ENCODE data around the gene TOMT. TPM values are rescaled to one million over a fixed set of nuclear protein-coding genes. Genes with fewer than 3 reads are reported as not detected.

Gene TOMT
- total and polyA plus RNA-seq, 2 of the 13 experiments (the other 11 are each of a cell fraction or from before 2014, with no cell fraction given) = not detected

- intact Hi-C loops (cut with micrococcal nuclease; ENCODE audit: unreplicated experiment) (loop anchor here (2.0 kb wide), 1 partner anchor 22 kb away; the partner anchor contains the start of genes LRRC51 and NUMA1), in situ Hi-C loops (cut with HindIII; ENCODE audit: extremely low pct_ligation_motif_present, low pct_unique_long_range_greater_than_20kb) (no loop called here)
- peaks cover 39% of the 10 kb centered on the region for H3K4me1 ChIP-seq (ENCODE audit: insufficient read depth, low read length)
- ChIA-PET CTCF (ENCODE audit: low intra/inter-chr PET ratio, low total read pairs) (no interaction called here), POLR2A (interaction anchor here (1.3 to 2.4 kb wide), 4 partner anchors 10 to 154 kb away, joined by 4 to 13 read pairs (median 6); partner anchors contain the start of gene ANAPC15)
- no peak overlapping the region for H2AFZ ChIP-seq (ENCODE audit: low read length)
- no peaks in the 10 kb centered on the region for H3K9me3 ChIP-seq (ENCODE audit: low read length)
- no peaks in the 10 kb centered on the region for H4K20me1 ChIP-seq (ENCODE audit: insufficient read depth, low read length)
- H3K4me2 ChIP-seq (ENCODE audit: low read depth, low read length) = peak overlapping the region; percentile 93
- peak overlapping the region; percentile 79 to 85 (median 82) for H3K4me3 ChIP-seq (replicated peaks in 1 of 3; ENCODE audit: insufficient read depth in 1 of 3, low read depth in 2 of 3, low read length in 3 of 3)
- no peaks in the 10 kb centered on the region; a peak in 1 of 5 replicates for H3K27me3 ChIP-seq (ENCODE audit: control insufficient read depth in 1 of 2, insufficient read depth in 2 of 2, low read length in 2 of 2)
- peak overlapping the region; percentile 82 for H3K27ac ChIP-seq (ENCODE audit: extremely low read length, insufficient read depth, low read length)
- no peak for ATAC-seq
- no TSS peak for BruUV-seq (replicated peaks)
- H3K79me2 ChIP-seq (ENCODE audit: insufficient read depth, low read length) = peaks cover 31% of the 10 kb centered on the region
- no peak for FAIRE-seq
- peaks cover 13 to 25% of the 10 kb centered on the region in 2 experiments; a peak in 3 of 5 replicates for H3K36me3 ChIP-seq (replicated peaks in 1 of 2; ENCODE audit: control insufficient read depth in 1 of 2, insufficient read depth in 2 of 2, low read length in 2 of 2)
- 0% methylated on average over 9 of the region's 9 CpGs for WGBS (ENCODE audit: low lambda C conversion rate)
- peak overlapping the region; percentile 97 for H3K9ac ChIP-seq (ENCODE audit: insufficient read depth, low read depth, low read length)
- no peak for DNase-seq (ENCODE audit: low spot score)
- peak; percentile 33; the same call in 1 of the 2 replicates for TF ChIP-seq ZNF501 (CRISPR knock-in tag; IDR thresholded peaks at IDR 0.05)
- TF ChIP-seq REL (CRISPR knock-in tag; conservative IDR thresholded peaks at IDR 0.05) = 0 out of 2 replicates have a peak, but pooled peaks have one; percentile 15
- TF ChIP-seq ZNF276 (CRISPR knock-in tag; IDR thresholded peaks at IDR 0.05; ENCODE audit: low read depth) = 0 out of 2 replicates have a peak, but pooled peaks have one; percentile 8
- TF ChIP-seq ZNF275 (CRISPR knock-in tag; IDR thresholded peaks at IDR 0.05; ENCODE audit: borderline replicate concordance) = peak; percentile 35; the same call in 1 of the 2 replicates
- no peak for TF ChIP-seq ZNF75D (CRISPR knock-in tag; IDR thresholded peaks at IDR 0.05; ENCODE audit: borderline replicate concordance)
- peak; percentile 12; the same call in 1 of the 2 replicates for TF ChIP-seq ZBED4 (CRISPR knock-in tag; IDR thresholded peaks at IDR 0.05; ENCODE audit: borderline replicate concordance)
- TF ChIP-seq KLF16 (CRISPR knock-in tag; IDR thresholded peaks at IDR 0.05) = 0 out of 4 replicates have a peak, but pooled peaks of 1 of the 2 experiments have one; percentile 6
- 0 out of 2 replicates have a peak, but pooled peaks have one; percentile 17 for TF ChIP-seq GFI1 (CRISPR knock-in tag; IDR thresholded peaks at IDR 0.05; ENCODE audit: borderline replicate concordance)
- no peak for TF ChIP-seq ZNF724P (CRISPR knock-in tag; IDR thresholded peaks at IDR 0.05; ENCODE audit: borderline replicate concordance)
- TF ChIP-seq MYNN (CRISPR knock-in tag; IDR thresholded peaks at IDR 0.05; ENCODE audit: low read depth) = 0 out of 2 replicates have a peak, but pooled peaks have one; percentile 9
- TF ChIP-seq KDM1A (CRISPR knock-in tag; IDR thresholded peaks at IDR 0.05) = peak; percentile 51; the same call in 1 of the 2 replicates
- 0 out of 2 replicates have a peak, but pooled peaks have one; percentile 14 for TF ChIP-seq ZFP90 (CRISPR knock-in tag; IDR thresholded peaks at IDR 0.05; ENCODE audit: borderline replicate concordance)
- no peak for TF ChIP-seq CENPT (CRISPR knock-in tag; IDR thresholded peaks at IDR 0.05; ENCODE audit: low read depth)
- TF ChIP-seq STAT5B (CRISPR knock-in tag; IDR thresholded peaks at IDR 0.05) = no peak
- TF ChIP-seq HES4 (CRISPR knock-in tag; IDR thresholded peaks at IDR 0.05; ENCODE audit: borderline replicate concordance) = no peak
Observed at GRCh38 chr11:72102631-72102945, 3.1 kb upstream of the TOMT start.

Data from HepG2 (cell line).